GM13976 (cell line): Measurements from ENCODE around the gene ATF7IP.
"Not testable (repeated sequence)": the region's sequence is repeated elsewhere in the genome, so short reads cannot be mapped to it uniquely, and the experiment has no call there.

Experiments used
- DNase-seq: peaks from one replicate; pipeline ENCODE4 v3.0.0; 2012; ENCODE audit warnings: low spot score
- CTCF ChIP-seq: IDR thresholded peaks from 2 replicates; pipeline ENCODE4 v1.5.1; 2012; ENCODE audit warnings: borderline replicate concordance, mild to moderate bottlenecking; ENCODE audit not compliant: insufficient read depth; ENCODE audit errors: extremely low read depth, missing control alignments, control extremely low read depth
- in situ Hi-C: fragments of 300-500 bp; cut with MboI; formaldehyde crosslinking; loops from one replicate; pipeline ENCODE4 v1.12.0; 2022; ENCODE audit warnings: low sequenced_read_pairs, mixed read lengths, inconsistent platforms; ENCODE audit not compliant: unreplicated experiment

The ATF7IP gene

GRCh38 chr12:14394317-14395073, 29.0 kb downstream of the ATF7IP start:
- no peak for TF ChIP-seq CTCF
- in situ Hi-C loops = loop anchor here (25.0 kb wide), 1 partner anchor 568 kb away; the partner anchor contains the start of genes ARHGDIB and PDE6H
- DNase-seq = no peak

GRCh38 chr12:14395074-14395778, 29.7 kb downstream of the ATF7IP start:
- in situ Hi-C loops = loop anchor here (25.0 kb wide), 1 partner anchor 567 kb away; the partner anchor contains the start of genes ARHGDIB and PDE6H
- DNase-seq = no peak
- TF ChIP-seq CTCF = no peak

- peak; percentile 39 for DNase-seq
- in situ Hi-C loops = loop anchor here (25.0 kb wide), 1 partner anchor 566 kb away; the partner anchor contains the start of genes ARHGDIB and PDE6H
Observed at GRCh38 chr12:14396071-14396470, 30.6 kb downstream of the ATF7IP start.

GRCh38 chr12:14399871-14400270, 34.4 kb downstream of the ATF7IP start:
- in situ Hi-C loops = loop anchor here (25.0 kb wide), 1 partner anchor 562 kb away; the partner anchor contains the start of genes ARHGDIB and PDE6H
- DNase-seq = no peak
- TF ChIP-seq CTCF = no peak

More at GRCh38 chr12:14396071-14396470, 30.6 kb downstream of the ATF7IP start:
- TF ChIP-seq CTCF = no peak

GRCh38 chr12:14400599-14400998, 35.1 kb downstream of the ATF7IP start:
- in situ Hi-C loops = no loop called here

GRCh38 chr12:14401267-14401666, 35.8 kb downstream of the ATF7IP start:
- in situ Hi-C loops, DNase-seq: not testable (repeated sequence)

More at GRCh38 chr12:14400599-14400998, 35.1 kb downstream of the ATF7IP start:
- TF ChIP-seq CTCF = no peak
- no peak for DNase-seq

GRCh38 chr12:14402697-14403096, 37.2 kb downstream of the ATF7IP start:
- in situ Hi-C loops = no loop called here
- no peak for DNase-seq
- TF ChIP-seq CTCF = no peak
